ENCODE measurements around the gene ADAMTS17. TPM values are rescaled to one million over a fixed set of nuclear protein-coding genes. Genes with fewer than 3 reads are reported as not detected.

Gene ADAMTS17
- total and polyA plus RNA-seq, 5 donors from 2014 or later = 0.20 to 8.2 (median 0.67) TPM; not detected in 1

DNA sequence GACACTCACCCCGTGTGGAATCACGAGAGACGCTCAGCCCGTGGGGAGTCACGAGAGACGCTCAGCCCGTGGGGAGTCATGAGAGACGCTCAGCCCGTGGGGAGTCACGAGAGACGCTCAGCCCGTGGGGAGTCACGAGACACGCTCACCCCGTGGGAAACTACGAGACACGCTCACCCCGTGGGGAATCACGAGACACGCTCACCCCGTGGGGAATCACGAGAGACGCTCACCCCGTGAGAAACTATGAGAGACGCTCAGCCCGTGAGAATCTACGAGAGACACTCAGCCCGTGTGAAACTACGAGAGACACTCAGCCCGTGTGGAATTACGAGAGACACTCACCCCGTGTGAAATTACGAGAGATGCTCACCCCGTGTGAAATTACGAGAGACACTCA, 49.8 kb downstream of the ADAMTS17 start:
- Histone ChIP-seq H3K27me3 (ENCODE audit: control insufficient read depth, insufficient read depth, low read length) (no peaks in the 10 kb centered on the region), H3K4me1 (ENCODE audit: control insufficient read depth, insufficient read depth, low read length, poor library complexity, severe bottlenecking) (no peaks in the 10 kb centered on the region), H3K36me3 (ENCODE audit: control insufficient read depth, insufficient read depth, low read length) (no peaks in the 10 kb centered on the region), H3K4me3 (ENCODE audit: low read depth, low read length) (no peak overlapping the region), H3K27ac (ENCODE audit: insufficient read depth, low read length, poor library complexity, severe bottlenecking) (no peak overlapping the region), H3K9me3 (ENCODE audit: control insufficient read depth in 2 of 2, low read length in 2 of 2) (no peaks in the 10 kb centered on the region)
- Mint-ChIP-seq H3K36me3 (peaks cover 2% of the 10 kb centered on the region), H3K4me1 (peaks cover 0 to 19% (median 13%) of the 10 kb centered on the region in 4 donors), H3K9me3 (peaks cover 0 to 8% (median 3%) of the 10 kb centered on the region in 7 donors), H3K27ac (no peak overlapping the region), H3K4me3 (no peak overlapping the region), H3K27me3 (peaks cover 2% of the 10 kb centered on the region)
- DNase-seq = no peak
- ATAC-seq (ENCODE audit: low read depth in 2 of 2) = no peak

DNA sequence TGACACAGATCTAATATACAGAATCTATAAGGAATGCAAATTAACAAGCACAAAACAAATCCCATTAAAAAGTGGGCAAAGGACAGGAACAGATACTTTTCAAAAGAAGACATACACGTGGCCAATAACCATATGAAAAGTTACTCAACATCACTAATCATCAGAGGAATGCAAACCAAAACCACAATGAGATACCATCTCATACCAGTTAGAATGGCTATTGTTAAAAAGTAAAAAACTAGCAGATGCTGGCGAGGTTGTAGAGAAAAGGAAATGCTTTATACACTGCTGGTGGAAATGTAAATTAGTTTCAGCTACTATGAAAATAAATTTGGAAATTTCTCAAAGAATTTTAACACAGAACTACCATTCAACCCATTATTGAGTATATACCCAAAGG, 50.7 kb downstream of the ADAMTS17 start:
- H3K4me3 Mint-ChIP-seq = no peak overlapping the region
- Histone ChIP-seq H3K27ac (ENCODE audit: insufficient read depth, low read length, poor library complexity, severe bottlenecking) (no peak overlapping the region), H3K9me3 (ENCODE audit: control insufficient read depth in 2 of 2, low read length in 2 of 2) (no peaks in the 10 kb centered on the region), H3K4me3 (ENCODE audit: low read depth, low read length) (no peak overlapping the region), H3K27me3 (ENCODE audit: control insufficient read depth, insufficient read depth, low read length) (no peaks in the 10 kb centered on the region), H3K36me3 (ENCODE audit: control insufficient read depth, insufficient read depth, low read length) (no peaks in the 10 kb centered on the region), H3K4me1 (ENCODE audit: control insufficient read depth, insufficient read depth, low read length, poor library complexity, severe bottlenecking) (no peaks in the 10 kb centered on the region)
- peak overlapping the region in 1 of 3 donors; percentile 39 for H3K27ac Mint-ChIP-seq
- H3K27me3 Mint-ChIP-seq = peaks cover 4% of the 10 kb centered on the region
- peaks cover 0 to 8% (median 3%) of the 10 kb centered on the region in 7 donors for H3K9me3 Mint-ChIP-seq
- DNase-seq = no peak
- ATAC-seq (ENCODE audit: low read depth in 2 of 2) = no peak
- no peaks in the 10 kb centered on the region for H3K36me3 Mint-ChIP-seq
- H3K4me1 Mint-ChIP-seq = peaks cover 0 to 19% (median 13%) of the 10 kb centered on the region in 4 donors

DNA sequence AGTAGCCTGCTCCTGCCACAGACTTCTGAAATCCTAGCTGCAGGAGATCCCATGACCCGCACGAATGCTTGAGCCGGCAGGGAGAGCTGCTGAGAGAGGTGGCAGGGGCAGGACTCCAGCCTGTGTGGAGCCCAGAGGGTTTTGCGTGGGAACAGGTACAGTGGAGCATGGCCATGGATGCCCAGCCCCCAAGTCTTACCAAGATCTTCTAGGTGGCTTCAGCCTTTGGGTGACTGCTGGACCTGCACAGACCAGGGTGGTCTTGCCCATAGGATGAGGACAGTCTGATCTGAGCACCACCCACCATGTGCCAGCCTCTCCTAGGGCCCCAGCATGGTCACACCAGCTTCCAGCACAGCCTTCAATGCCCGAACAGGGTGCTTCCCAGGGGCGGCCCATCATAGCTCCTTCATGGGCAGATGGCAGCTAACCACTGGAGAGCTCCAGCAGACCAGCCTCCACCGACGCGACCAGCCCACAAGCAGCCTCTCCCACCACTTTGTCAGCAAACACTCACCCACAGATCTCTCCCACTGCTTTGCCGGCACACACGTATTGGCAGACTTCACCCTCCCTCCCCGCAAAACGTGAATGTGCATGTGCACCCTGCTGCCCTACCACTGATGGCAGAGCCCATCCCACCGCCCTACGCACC, 56.0 kb downstream of the ADAMTS17 start:
- peaks cover 0 to 6% (median 3%) of the 10 kb centered on the region in 7 donors for H3K9me3 Mint-ChIP-seq
- no peak overlapping the region for H3K27ac Mint-ChIP-seq
- ATAC-seq (ENCODE audit: low read depth in 2 of 2) = no peak
- DNase-seq = no peak
- peaks cover 4% of the 10 kb centered on the region for H3K36me3 Mint-ChIP-seq
- H3K4me3 Mint-ChIP-seq = no peak overlapping the region
- H3K27me3 ChIP-seq (ENCODE audit: control insufficient read depth, insufficient read depth, low read length) = no peaks in the 10 kb centered on the region
- H3K36me3 ChIP-seq (ENCODE audit: control insufficient read depth, insufficient read depth, low read length) = no peaks in the 10 kb centered on the region
- no peak overlapping the region for H3K27ac ChIP-seq (ENCODE audit: insufficient read depth, low read length, poor library complexity, severe bottlenecking)
- H3K27me3 Mint-ChIP-seq = peaks cover 4% of the 10 kb centered on the region
- no peaks in the 10 kb centered on the region for H3K9me3 ChIP-seq (ENCODE audit: control insufficient read depth in 2 of 2, low read length in 2 of 2)
- peaks cover 0 to 12% (median 6%) of the 10 kb centered on the region in 4 donors for H3K4me1 Mint-ChIP-seq
- no peak overlapping the region for H3K4me3 ChIP-seq (ENCODE audit: low read depth, low read length)
- H3K4me1 ChIP-seq (ENCODE audit: control insufficient read depth, insufficient read depth, low read length, poor library complexity, severe bottlenecking) = no peaks in the 10 kb centered on the region

DNA sequence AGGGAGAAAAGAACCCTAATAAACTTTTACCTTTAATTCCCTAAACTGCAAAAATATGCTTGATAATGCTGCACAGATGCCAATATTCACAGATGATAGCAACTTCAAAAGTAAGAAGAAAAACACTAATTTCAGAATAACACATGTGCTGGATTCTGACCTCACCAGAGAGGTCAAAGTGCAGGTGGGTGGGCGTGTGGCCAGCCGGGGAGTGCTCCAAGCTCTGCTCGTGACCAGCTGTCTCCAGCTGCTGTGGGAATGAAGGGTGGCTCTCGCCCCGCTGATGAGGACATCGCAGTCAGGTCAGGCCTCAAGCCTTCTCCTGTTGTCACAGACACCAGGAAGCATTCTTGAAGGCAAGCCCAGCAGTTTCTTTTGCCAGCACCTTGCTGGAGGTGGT, 57.1 kb downstream of the ADAMTS17 start:
- ATAC-seq (ENCODE audit: low read depth in 2 of 2) (no peak), DNase-seq (no peak)
- Mint-ChIP-seq H3K27me3 (peaks cover 4% of the 10 kb centered on the region), H3K4me3 (no peak overlapping the region), H3K9me3 (peaks cover 0 to 6% (median 3%) of the 10 kb centered on the region in 7 donors), H3K27ac (no peak overlapping the region), H3K4me1 (peaks cover 0 to 3% (median 2%) of the 10 kb centered on the region in 4 donors), H3K36me3 (peaks cover 4% of the 10 kb centered on the region)
- H3K27ac ChIP-seq (ENCODE audit: insufficient read depth, low read length, poor library complexity, severe bottlenecking) = no peak overlapping the region
- no peaks in the 10 kb centered on the region for H3K27me3 ChIP-seq (ENCODE audit: control insufficient read depth, insufficient read depth, low read length)
- no peak overlapping the region for H3K4me3 ChIP-seq (ENCODE audit: low read depth, low read length)
- H3K9me3 ChIP-seq (ENCODE audit: control insufficient read depth in 2 of 2, low read length in 2 of 2) = no peaks in the 10 kb centered on the region
- H3K36me3 ChIP-seq (ENCODE audit: control insufficient read depth, insufficient read depth, low read length) = no peaks in the 10 kb centered on the region
- H3K4me1 ChIP-seq (ENCODE audit: control insufficient read depth, insufficient read depth, low read length, poor library complexity, severe bottlenecking) = no peaks in the 10 kb centered on the region

DNA sequence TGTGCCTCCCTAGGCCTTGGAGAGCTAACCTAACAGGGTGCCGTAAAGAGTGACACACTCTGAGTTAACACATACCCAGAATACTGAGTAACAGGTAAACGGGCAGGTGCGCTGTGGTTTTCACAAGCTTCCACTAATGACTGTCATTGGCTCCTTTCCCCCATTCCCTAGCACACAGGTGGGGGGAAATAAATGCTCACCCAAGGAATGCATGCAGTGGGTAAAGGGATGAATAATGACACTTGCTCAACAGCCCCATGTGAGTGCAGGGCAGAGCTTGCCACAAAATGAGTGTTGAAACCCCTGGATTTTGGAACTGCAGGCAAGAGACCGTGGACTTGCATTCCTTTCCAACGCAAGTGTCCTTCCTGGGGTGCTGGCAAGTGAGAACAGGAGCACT, 57.6 kb downstream of the ADAMTS17 start:
- peaks cover 0 to 6% (median 3%) of the 10 kb centered on the region in 7 donors for H3K9me3 Mint-ChIP-seq
- no peak for DNase-seq
- no peak overlapping the region for H3K27ac ChIP-seq (ENCODE audit: insufficient read depth, low read length, poor library complexity, severe bottlenecking)
- no peak overlapping the region for H3K4me3 Mint-ChIP-seq
- H3K27me3 Mint-ChIP-seq = peaks cover 4% of the 10 kb centered on the region
- H3K27ac Mint-ChIP-seq = no peak overlapping the region
- H3K4me3 ChIP-seq (ENCODE audit: low read depth, low read length) = no peak overlapping the region
- H3K4me1 Mint-ChIP-seq = peaks cover 0 to 5% (median 3%) of the 10 kb centered on the region in 4 donors
- H3K9me3 ChIP-seq (ENCODE audit: control insufficient read depth in 2 of 2, low read length in 2 of 2) = no peaks in the 10 kb centered on the region
- H3K36me3 Mint-ChIP-seq = peaks cover 8% of the 10 kb centered on the region
- ATAC-seq (ENCODE audit: low read depth in 2 of 2) = no peak
- H3K27me3 ChIP-seq (ENCODE audit: control insufficient read depth, insufficient read depth, low read length) = no peaks in the 10 kb centered on the region
- H3K4me1 ChIP-seq (ENCODE audit: control insufficient read depth, insufficient read depth, low read length, poor library complexity, severe bottlenecking) = no peaks in the 10 kb centered on the region
- H3K36me3 ChIP-seq (ENCODE audit: control insufficient read depth, insufficient read depth, low read length) = no peaks in the 10 kb centered on the region

DNA sequence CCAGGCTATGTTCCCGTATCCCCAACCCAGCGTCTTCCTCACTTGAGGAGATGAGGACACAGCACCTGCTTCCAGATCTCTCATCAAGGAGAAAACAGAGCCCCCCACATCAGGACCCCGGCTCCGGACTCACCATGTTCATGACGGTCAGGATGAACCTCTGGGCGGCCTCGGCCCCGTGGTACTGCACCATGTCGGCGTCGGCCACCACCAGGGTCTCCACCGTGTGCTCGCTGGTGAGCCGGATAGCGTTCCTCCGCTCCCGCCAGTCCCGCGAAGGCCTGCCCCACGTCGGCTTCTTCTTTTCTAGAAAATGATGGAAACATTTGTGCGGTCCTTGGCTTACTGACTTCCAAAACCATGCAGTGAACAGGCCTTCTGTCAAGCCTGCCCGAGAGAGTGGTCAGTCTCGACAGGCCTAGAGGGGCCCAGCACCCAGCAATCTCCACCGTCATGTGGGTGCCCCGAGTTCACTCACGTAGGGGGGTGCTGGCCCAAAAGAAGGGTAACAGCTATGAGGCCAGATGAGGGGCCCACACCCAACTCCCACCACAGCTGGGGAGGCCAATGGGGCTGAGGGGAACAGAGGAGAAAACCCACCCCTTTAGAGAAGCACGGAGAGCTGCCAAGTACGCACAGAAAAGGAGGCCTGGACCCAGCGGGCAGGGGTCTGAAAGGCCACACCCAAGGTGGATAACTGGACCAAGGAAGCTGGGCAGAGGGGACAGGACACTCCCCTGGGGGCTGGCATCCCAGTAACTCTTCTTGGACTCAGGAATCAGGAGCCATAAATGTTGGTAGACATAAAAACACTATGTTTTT, 60.5 kb downstream of the ADAMTS17 start:
- Mint-ChIP-seq H3K27me3 (no peaks in the 10 kb centered on the region), H3K4me1 (peaks cover 0 to 5% (median 2%) of the 10 kb centered on the region in 4 donors), H3K27ac (no peak overlapping the region), H3K36me3 (peaks cover 12% of the 10 kb centered on the region), H3K9me3 (peaks cover 0 to 1% (median 0%) of the 10 kb centered on the region in 7 donors), H3K4me3 (no peak overlapping the region)
- no peak overlapping the region for H3K4me3 ChIP-seq (ENCODE audit: low read depth, low read length)
- H3K36me3 ChIP-seq (ENCODE audit: control insufficient read depth, insufficient read depth, low read length) = no peaks in the 10 kb centered on the region
- H3K9me3 ChIP-seq (ENCODE audit: control insufficient read depth in 2 of 2, low read length in 2 of 2) = no peaks in the 10 kb centered on the region
- no peaks in the 10 kb centered on the region for H3K4me1 ChIP-seq (ENCODE audit: control insufficient read depth, insufficient read depth, low read length, poor library complexity, severe bottlenecking)
- H3K27ac ChIP-seq (ENCODE audit: insufficient read depth, low read length, poor library complexity, severe bottlenecking) = no peak overlapping the region
- no peak for DNase-seq
- ATAC-seq (ENCODE audit: low read depth in 2 of 2) = no peak
- no peaks in the 10 kb centered on the region for H3K27me3 ChIP-seq (ENCODE audit: control insufficient read depth, insufficient read depth, low read length)

DNA sequence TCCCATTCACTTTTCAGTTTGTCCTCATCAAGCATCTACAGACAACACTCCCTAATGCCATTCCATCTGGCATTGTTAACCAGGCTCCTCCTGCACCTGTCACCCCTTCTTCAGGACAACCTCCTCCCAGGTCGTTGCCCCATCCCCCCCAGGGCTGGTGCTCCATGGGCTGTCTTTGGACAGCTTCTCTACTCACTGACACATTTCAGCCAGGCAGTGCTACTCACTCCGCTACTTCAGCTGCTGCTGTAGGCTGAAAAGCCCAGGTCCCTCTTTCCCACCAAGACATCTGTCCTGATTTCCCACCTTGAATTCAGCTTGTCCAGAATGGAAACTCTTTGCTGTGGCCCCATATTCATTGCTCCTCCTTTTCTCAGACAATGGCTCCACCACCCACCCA, 61.9 kb downstream of the ADAMTS17 start:
- Mint-ChIP-seq H3K4me3 (peak overlapping the region in 1 of 4 donors; percentile 21), H3K27ac (peak overlapping the region in 1 of 3 donors; percentile 57), H3K4me1 (peaks cover 0 to 5% (median 3%) of the 10 kb centered on the region in 4 donors), H3K36me3 (peaks cover 14% of the 10 kb centered on the region), H3K9me3 (peaks cover 0 to 2% (median 1%) of the 10 kb centered on the region in 7 donors), H3K27me3 (no peaks in the 10 kb centered on the region)
- Histone ChIP-seq H3K4me1 (ENCODE audit: control insufficient read depth, insufficient read depth, low read length, poor library complexity, severe bottlenecking) (no peaks in the 10 kb centered on the region), H3K4me3 (ENCODE audit: low read depth, low read length) (no peak overlapping the region), H3K27me3 (ENCODE audit: control insufficient read depth, insufficient read depth, low read length) (no peaks in the 10 kb centered on the region), H3K9me3 (ENCODE audit: control insufficient read depth in 2 of 2, low read length in 2 of 2) (peaks cover 0 to 2% of the 10 kb centered on the region in 2 experiments), H3K36me3 (ENCODE audit: control insufficient read depth, insufficient read depth, low read length) (no peaks in the 10 kb centered on the region), H3K27ac (ENCODE audit: insufficient read depth, low read length, poor library complexity, severe bottlenecking) (no peak overlapping the region)
- DNase-seq (no peak), ATAC-seq (ENCODE audit: low read depth in 2 of 2) (no peak)

Measured in CD4-positive, CD25-positive, alpha-beta regulatory T cell (primary cell).